Right lobe of liver (tissue), 4 donors: ENCODE results near the gene YWHAG.

Source experiments
- CTCF ChIP-seq, 4 donors: fragments of 200-600 bp in 3 of 4; fragments of 450-650 bp in 1 of 4; IDR thresholded peaks; one replicate each; pipeline versions ENCODE4 v1.5.1 to v1.8.0; 2016 to 2022; ENCODE audit warnings: antibody characterized with exemption in 4 of 4, mild to moderate bottlenecking in 2 of 4
- POLR2A ChIP-seq: fragments of 450-650 bp; IDR thresholded peaks from one replicate; pipeline ENCODE4 v1.6.1; 2017; ENCODE audit warnings: antibody characterized with exemption, mild to moderate bottlenecking
- donor health status: DM: no; HTN: no; CAD: no.
- donor health status: DM: no; HTN: no; CAD: no.
- donor health status: DM: no; HTN: yes; CAD: no.

DNA sequence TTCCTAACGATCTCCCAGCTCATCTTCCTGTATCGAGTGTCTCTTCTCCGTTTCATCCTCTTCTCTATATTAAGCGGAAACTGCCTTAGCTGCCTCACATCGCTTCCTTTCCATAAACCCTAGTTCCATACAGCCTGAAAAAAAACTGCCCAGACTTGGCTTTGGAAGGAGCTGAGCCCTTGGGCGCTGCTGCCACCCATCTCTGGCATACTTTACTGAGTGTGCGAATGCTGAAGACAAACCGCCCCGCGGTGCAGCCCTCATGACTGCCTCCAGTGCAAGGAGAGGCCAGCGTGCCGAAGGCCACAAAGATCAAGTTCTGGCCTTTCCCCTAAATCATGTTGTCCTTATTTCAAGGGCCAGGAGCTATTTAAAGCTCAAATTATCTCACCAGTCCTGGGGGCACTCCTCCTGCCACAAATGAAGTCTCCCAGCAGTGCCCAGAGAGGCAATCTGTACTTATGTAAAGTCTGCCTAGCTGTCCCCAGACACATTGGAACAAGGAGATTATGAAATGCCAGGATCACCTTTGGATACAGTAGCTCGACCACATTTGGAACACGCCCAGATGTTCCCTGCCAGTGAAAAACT lies 25.2 kb downstream of the YWHAG start:
- TF ChIP-seq POLR2A = no peak
- no peak for TF ChIP-seq CTCF (IDR thresholded peaks at IDR 0.05)
